HFF-Myc (cell line): ENCODE results near the gene CTSO.

Source experiments
- DNase-seq: peaks from one replicate; pipeline ENCODE4 v3.0.0-alpha.2; 2011; ENCODE audit warnings: low read depth; ENCODE audit errors: extremely low read depth
- H3K4me3 ChIP-seq: replicated peaks from 2 replicates; pipeline ENCODE4 v1.5.1; 2011; ENCODE audit warnings: low read depth, mild to moderate bottlenecking, control low read depth, low read length
- TF ChIP-seq, protein P1 (sequence below): IDR thresholded peaks from 2 replicates; pipeline ENCODE4 v1.5.1; 2012; ENCODE audit warnings: mild to moderate bottlenecking, low read depth, low read length, control low read depth; ENCODE audit errors: missing control alignments

The CTSO gene

DNA sequence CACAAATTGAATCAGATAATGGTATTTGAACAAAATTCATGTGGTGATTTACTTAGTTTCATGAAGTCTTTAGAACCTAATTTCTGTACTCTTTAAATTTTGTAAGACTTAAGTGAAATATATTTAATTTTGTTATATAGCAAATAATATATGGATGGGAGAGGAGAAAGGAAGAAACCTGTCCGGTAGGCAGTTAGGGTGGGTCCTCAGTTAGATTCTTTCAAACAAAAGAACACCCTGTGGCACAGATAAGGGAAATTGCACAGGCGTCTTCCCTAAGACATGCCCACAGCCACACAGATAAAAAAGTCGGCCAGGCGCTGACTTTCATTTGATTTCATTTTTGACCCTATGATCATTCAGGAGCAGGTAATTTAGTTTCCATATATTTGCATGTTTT, 25.1 kb upstream of the CTSO start:
- TF ChIP-seq, protein P1, sequence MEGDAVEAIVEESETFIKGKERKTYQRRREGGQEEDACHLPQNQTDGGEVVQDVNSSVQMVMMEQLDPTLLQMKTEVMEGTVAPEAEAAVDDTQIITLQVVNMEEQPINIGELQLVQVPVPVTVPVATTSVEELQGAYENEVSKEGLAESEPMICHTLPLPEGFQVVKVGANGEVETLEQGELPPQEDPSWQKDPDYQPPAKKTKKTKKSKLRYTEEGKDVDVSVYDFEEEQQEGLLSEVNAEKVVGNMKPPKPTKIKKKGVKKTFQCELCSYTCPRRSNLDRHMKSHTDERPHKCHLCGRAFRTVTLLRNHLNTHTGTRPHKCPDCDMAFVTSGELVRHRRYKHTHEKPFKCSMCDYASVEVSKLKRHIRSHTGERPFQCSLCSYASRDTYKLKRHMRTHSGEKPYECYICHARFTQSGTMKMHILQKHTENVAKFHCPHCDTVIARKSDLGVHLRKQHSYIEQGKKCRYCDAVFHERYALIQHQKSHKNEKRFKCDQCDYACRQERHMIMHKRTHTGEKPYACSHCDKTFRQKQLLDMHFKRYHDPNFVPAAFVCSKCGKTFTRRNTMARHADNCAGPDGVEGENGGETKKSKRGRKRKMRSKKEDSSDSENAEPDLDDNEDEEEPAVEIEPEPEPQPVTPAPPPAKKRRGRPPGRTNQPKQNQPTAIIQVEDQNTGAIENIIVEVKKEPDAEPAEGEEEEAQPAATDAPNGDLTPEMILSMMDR, result no peak
- no peak for DNase-seq

DNA sequence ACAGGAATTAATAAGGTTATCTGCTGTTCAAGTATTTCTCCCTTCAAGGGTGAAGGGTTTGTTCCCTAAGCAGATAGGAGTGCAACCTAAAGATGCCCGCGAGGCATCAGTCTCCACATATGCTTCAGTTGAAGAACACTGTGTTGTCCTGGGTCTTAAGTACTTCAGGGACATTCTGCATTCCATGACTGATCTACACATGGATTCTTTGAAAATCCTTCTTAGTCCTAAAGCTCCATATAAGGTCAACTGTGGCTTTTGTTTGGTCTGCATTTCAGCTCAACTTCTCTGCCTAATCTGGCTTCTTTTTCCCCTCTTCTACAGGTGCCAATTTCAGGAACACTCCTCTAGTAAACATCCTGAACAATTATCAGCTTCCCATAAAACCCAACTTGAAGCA, 21.8 kb upstream of the CTSO start:
- TF ChIP-seq, protein P1, result no peak
- no peak for DNase-seq

More for the DNA sequence above, 25.1 kb upstream of the CTSO start:
- no peak overlapping the region for H3K4me3 ChIP-seq

DNA sequence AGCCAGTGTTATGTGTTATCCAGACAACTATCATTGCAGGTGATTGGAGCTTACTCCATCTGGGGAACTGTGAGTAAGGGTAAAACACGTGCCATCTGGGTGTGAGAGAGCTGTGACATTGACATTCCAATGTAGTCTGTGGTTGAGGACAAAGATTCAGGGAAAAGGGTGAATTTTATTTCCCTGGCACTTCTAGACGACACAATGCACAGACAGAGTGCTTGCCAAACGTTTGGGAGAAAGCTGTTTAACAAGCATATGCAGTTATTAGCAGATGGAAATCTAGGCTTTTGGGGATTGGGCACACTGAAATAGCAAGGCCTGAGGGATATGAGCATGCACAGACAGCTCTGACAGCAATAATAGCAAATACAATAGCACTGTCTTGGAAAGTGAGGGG, 21.3 kb upstream of the CTSO start:
- TF ChIP-seq, protein P1, result no peak
- H3K4me3 ChIP-seq, result no peak overlapping the region
- no peak for DNase-seq

More for the DNA sequence above, 21.8 kb upstream of the CTSO start:
- H3K4me3 ChIP-seq, result no peak overlapping the region

DNA sequence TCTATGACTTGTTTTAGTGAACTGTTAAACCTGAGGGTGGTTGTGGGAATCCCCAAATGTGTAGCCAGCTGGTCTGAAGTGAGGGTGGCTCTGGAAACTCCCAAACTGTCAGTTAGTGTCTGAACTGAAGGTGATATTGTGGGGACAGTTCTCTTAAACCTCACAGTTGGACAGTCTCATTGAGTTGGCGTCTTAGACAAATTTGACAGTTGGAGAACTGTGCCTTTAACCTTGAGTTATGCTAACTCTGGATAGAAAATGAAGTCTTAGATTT, 20.7 kb upstream of the CTSO start:
- no peak overlapping the region for H3K4me3 ChIP-seq
- DNase-seq, result no peak
- TF ChIP-seq, protein P1, result no peak

DNA sequence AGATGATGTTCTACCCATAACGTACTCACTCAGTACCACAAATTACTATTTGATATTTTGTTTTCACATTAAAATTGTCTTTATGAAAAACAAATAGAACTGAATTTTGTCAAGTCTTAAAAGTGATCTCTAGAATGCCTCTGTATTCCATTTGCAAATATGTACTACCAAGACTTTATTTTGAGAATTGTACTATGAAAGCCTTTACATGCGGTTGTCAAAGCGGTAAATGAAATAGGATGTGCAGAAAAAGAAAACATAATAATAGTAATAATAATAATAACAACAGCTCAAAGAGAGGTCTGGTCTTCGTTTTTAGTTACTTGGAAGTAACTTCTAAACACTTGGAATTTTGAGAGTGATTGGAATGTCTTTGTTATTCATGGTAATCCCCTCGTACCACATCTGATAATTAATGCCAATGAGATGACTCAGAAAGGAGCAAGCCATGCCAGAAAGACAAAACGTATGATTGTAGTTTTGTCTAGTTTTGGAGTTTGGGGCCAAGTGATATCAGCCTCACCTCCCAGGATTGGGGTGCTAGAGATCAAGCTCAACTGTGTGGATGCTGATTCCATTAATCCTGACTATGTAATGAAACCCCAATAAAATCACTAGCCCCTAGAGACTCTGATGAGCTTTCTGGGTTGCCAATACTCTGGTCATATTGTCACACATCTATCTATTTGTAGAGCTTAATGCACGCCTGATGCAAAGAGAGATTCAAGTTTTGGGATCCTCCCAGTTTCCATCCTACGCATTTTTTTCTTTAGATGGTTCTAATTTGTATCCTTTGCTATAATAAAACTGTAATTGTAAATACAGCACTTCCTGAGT, 20.2 kb upstream of the CTSO start:
- DNase-seq, result no peak
- TF ChIP-seq, protein P1, result no peak
- H3K4me3 ChIP-seq, result no peak overlapping the region

DNA sequence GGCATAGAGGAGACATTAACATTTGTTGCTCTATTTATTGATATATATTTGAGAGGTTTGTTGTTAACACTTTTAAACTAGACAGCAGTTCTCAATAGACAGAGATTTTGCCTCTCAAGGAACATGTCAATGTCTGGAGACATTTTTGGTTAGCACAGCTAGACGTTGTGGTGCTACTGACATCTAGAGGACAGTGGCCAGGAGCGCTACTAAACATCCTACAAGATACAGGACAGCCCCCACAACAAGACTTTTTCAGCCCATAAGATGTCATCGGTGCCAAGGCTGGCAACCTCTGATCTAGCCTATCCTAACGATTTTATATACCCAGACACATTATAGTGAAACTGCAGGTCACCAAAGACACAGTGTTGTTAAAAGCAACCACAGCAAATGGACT, 18.4 kb upstream of the CTSO start:
- TF ChIP-seq, protein P1, result peak; percentile 45
- DNase-seq, result no peak

DNA sequence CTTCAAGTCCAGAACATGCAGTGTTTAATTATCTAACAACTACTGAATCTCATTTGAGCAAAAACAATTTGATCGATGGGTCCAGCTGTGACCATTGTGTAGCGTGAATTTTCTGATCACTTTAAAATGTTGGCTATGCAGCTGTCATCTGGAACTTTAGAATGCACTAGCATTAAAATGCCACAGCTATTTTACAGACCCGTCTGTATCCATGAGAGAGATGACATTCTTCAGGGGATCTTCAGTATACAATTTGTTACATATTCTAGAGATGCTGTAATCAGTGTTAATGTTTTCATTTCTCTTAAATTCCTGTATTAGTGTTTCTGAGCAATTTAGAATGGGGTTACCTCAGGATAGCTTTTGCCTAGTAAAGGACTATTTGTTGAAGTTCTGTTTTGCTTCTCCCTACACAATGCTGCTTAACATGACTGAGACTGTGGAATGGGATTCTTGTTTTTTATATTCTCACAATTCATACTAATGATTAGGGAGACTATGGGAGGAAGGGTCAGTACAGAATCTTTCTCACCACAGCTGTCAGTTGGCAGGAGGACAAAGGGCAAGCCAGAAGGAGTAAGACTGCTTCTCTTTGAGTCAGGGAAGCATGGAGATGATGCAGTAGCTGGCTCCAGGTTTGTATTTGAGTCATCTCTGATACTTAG, 13.2 kb upstream of the CTSO start:
- TF ChIP-seq, protein P1, result no peak
- no peak for DNase-seq
- H3K4me3 ChIP-seq, result no peak overlapping the region

More for the DNA sequence above, 18.4 kb upstream of the CTSO start:
- no peak overlapping the region for H3K4me3 ChIP-seq
